ENCODE data around the gene B3GNT9. TPM values are rescaled to one million over a fixed set of nuclear protein-coding genes. Genes with fewer than 3 reads are reported as not detected.

B3GNT9 gene
- polyA plus RNA-seq, 3 donors from 2014 or later = 0.13 to 0.18 TPM; not detected in 1

- Mint-ChIP-seq H3K4me3 (peak overlapping the region; percentile 88 to 91 (median 89)), H3K27ac (peak overlapping the region; percentile 68 to 92 (median 80)), H3K27me3 (ENCODE audit: low read depth in 3 of 3) (peaks cover 10 to 18% (median 14%) of the 10 kb centered on the region in 3 donors), H3K9me3 (peaks cover 0 to 2% (median 0%) of the 10 kb centered on the region in 6 donors), H3K4me1 (peaks cover 38 to 43% of the 10 kb centered on the region in 2 donors), H3K36me3 (no peaks in the 10 kb centered on the region)
- DNase-seq = peak; percentile 47 to 51 (median 51)
These were observed 8.1 kb upstream of the B3GNT9 start for GRCh38 chr16:67158637-67159600.

DNA sequence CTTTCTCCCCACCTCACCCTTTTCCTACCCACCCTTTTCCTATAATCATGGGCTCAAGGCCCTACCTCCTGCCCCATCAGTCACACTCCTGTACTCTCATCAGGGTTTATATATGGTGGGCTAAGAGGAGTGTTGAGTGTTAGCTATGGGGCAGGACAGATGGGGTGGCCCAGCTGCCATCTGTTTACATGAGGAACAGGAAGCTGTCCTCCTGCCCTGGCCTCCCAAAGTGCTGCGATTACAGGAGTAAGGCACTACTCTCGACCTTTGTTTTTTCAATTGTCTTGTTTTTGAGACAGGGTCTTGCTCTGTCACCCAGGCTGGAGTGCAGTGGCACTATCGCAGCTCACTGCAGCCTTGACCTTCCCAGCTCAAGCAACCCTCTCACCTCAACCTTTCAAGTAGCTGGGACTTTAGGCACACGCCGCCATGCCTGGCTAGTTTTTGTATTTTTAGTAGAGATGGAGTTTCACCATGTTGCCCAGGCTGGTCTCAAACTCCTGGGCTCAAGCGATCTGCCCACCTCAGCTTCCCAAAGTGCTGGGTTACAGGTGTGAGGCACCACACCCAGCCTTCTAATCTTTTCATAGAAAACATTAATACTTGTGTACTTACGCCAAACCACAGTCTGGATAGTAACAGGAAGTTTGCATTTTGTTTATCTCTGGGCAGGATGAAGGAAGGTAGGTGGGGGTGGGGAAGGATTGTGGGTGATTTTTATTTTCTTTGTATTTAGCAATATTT is 7.3 kb upstream of the B3GNT9 start:
- Mint-ChIP-seq H3K27ac (peak overlapping the region; percentile 68 to 92 (median 78)), H3K36me3 (no peaks in the 10 kb centered on the region), H3K27me3 (ENCODE audit: low read depth in 3 of 3) (peaks cover 10 to 18% (median 14%) of the 10 kb centered on the region in 3 donors), H3K9me3 (peaks cover 0 to 2% (median 0%) of the 10 kb centered on the region in 6 donors), H3K4me1 (peaks cover 38 to 40% of the 10 kb centered on the region in 2 donors), H3K4me3 (peak overlapping the region; percentile 88 to 91 (median 89))
- no peak for DNase-seq

GRCh38 chr16:67157106-67157748 is 6.4 kb upstream of the B3GNT9 start:
- DNase-seq = no peak
- Mint-ChIP-seq H3K9me3 (peaks cover 0 to 2% (median 0%) of the 10 kb centered on the region in 6 donors), H3K4me3 (peak overlapping the region; percentile 31 to 53 (median 39)), H3K36me3 (no peaks in the 10 kb centered on the region), H3K27ac (peak overlapping the region in 2 of 6 donors; percentile 6 to 68), H3K27me3 (ENCODE audit: low read depth in 3 of 3) (peaks cover 10 to 11% (median 11%) of the 10 kb centered on the region in 3 donors), H3K4me1 (peaks cover 34 to 38% of the 10 kb centered on the region in 2 donors)

DNA sequence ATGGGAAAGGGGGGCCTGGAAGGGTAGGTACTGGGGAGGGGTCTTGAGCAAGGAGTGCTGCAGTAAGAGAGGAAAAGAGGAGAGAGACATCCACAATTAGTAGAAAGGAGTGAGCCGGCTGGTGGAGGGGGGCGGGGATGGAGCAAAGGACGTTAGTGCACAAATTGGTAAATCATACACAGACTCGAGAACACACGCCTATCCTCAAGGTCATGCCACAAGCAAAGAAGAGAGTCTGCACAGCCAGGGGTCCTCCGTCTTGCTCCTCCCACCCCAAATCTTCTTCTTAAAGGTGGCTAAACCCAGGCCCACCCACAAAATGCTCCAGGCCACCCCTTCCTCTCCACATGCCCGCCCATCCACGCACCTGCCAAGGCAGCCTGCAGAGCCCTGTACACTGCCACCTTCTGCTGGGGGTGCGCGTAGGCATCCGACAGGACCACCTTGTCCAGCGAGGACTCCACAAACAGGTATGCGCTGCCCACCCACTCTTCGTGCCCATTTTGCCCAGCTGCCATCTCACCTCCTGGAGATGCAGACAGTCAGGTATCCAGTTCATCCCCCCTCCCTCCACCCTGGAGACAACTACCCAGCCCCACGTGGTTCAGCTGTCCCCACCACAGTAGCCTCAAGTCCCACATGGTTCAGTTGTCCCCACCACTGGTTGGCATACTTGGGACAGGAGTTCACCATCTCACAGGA is 5.5 kb upstream of the B3GNT9 start:
- Mint-ChIP-seq H3K36me3 (no peaks in the 10 kb centered on the region), H3K4me1 (peaks cover 33 to 36% of the 10 kb centered on the region in 2 donors), H3K4me3 (no peak overlapping the region), H3K9me3 (peaks cover 0 to 2% (median 0%) of the 10 kb centered on the region in 6 donors), H3K27me3 (ENCODE audit: low read depth in 3 of 3) (peaks cover 10 to 13% (median 10%) of the 10 kb centered on the region in 3 donors), H3K27ac (no peak overlapping the region)
- DNase-seq = no peak

DNA sequence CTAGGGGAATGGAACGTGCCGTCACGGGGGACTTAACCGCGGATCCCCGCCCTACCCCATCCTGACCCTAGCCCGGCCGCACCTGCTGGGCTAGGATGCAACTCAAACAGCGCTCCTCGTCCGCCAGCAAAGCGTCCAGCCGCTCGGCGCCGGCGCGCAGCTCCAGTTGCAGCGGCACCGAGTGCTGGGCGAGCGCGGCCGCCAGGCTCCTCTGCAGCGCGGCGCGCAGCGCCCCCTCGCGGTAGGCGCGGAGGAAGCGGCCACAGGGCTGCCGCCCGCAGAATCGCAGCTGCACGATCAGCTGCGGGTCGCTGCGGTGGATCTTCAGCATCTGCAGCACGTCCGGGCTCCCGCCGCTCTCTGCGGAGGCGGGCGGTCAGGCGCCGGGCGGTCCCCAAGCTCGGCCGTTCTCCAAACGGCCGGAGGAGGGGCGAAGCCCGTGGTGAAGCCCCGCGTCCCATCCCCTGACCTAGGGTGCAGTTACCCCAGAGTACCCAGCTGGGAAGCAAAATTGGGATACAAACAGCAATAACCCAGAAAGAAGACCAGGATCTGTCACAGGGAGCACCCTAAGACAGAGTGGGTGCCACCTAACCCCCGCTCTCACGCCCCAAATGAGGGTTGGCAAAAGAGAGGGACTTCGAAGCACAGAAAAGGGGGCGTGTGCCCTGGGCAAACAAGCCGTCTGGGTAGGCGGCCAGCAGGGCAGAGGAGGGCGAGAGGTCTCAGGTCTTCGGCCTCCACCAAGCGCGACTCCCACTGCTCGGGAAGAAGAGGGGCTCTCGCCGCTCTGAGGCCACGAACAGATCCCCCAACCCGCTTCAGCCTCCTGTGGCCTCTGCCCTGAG is 4.7 kb upstream of the B3GNT9 start:
- H3K4me1 Mint-ChIP-seq = peaks cover 26 to 32% of the 10 kb centered on the region in 2 donors
- H3K27me3 Mint-ChIP-seq (ENCODE audit: low read depth in 3 of 3) = peaks cover 4 to 7% (median 5%) of the 10 kb centered on the region in 3 donors
- peak; percentile 70 to 78 (median 78) for DNase-seq
- H3K36me3 Mint-ChIP-seq = no peaks in the 10 kb centered on the region
- H3K4me3 Mint-ChIP-seq = peak overlapping the region; percentile 48 to 72 (median 59)
- H3K27ac Mint-ChIP-seq = no peak overlapping the region
- no peaks in the 10 kb centered on the region for H3K9me3 Mint-ChIP-seq

DNA sequence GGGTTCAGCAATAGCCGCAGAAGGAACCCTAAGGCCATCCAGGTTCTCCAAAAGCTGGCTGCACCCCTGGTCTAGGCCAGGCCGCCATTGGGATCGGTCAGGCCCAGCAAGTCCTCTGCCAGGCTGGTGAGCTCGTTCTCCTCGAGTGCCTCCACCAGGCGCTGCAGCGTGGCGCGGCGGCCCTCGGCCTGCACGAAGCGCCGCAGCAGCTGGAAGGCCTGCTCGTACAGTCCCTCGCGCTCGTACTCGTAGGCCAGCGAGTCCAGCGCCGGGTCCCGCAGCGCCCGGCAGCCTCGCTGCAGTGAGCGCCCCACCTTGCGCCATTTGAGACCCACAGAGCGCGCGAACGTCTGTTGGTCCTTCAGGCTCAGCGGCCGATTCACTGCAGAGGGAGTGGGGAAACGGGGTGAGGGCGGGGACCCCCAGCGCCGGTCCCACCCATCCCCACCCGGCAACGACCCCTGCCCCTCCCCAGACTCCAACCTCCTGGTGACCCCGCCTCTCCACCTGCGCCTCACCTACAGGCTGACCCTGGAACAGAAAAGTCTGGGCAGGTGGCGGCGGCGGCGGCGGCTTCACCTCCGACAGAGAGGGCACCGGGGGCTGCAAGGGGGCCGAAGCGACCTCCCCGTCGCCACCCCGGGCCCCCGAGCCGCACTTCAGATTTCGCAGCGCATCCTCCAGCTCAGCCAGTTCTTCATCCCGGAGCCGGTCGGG is 3.9 kb upstream of the B3GNT9 start:
- H3K27ac Mint-ChIP-seq = no peak overlapping the region
- H3K36me3 Mint-ChIP-seq = no peaks in the 10 kb centered on the region
- no peaks in the 10 kb centered on the region for H3K9me3 Mint-ChIP-seq
- DNase-seq = no peak
- peaks cover 20 to 27% of the 10 kb centered on the region in 2 donors for H3K4me1 Mint-ChIP-seq
- peak overlapping the region in 1 of 5 donors; percentile 72 for H3K4me3 Mint-ChIP-seq
- peaks cover 2 to 7% (median 2%) of the 10 kb centered on the region in 3 donors for H3K27me3 Mint-ChIP-seq (ENCODE audit: low read depth in 3 of 3)

DNA sequence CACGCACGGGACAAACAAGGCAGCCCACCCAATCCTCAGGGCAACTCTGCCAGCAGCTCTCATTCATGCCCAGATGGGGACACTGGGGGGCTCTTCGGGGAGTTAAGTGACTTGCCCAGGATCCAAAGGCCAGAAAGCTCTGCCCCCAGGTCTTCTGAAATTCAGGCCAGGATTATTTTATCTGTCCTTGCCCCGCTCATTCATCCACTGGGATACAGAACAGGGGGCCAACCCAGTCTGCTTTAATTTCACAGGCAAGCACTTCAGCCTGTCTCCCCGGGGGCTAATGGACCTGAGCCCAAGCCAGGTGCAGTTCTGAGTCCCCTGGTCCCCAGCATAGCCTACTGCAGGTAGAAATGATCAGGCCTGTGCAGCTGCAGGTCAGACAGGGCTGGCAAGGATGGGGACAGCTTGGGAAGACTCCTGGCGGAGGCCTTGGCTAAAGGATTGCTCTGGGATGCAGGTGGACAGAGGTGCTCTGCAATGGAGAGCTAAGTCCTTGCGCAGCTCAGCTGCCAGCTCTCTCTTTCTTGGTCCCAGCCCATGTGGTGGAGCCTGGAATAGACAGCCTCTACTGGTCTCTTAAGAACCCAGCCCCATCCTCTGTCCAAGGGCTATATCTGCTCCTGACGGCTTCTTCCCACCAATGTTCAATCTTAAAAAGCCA is 766 bp upstream of the B3GNT9 start:
- no peaks in the 10 kb centered on the region for H3K9me3 Mint-ChIP-seq
- peaks cover 1 to 12% (median 10%) of the 10 kb centered on the region in 3 donors for H3K27me3 Mint-ChIP-seq (ENCODE audit: low read depth in 3 of 3)
- DNase-seq = no peak
- peak overlapping the region; percentile 21 to 59 (median 42) for H3K4me3 Mint-ChIP-seq
- H3K36me3 Mint-ChIP-seq = peaks cover 9 to 17% (median 12%) of the 10 kb centered on the region in 3 donors
- no peak overlapping the region for H3K27ac Mint-ChIP-seq
- H3K4me1 Mint-ChIP-seq = peaks cover 0 to 12% of the 10 kb centered on the region in 2 donors

- H3K27me3 Mint-ChIP-seq (ENCODE audit: low read depth in 3 of 3) = peaks cover 1 to 12% (median 10%) of the 10 kb centered on the region in 3 donors
- DNase-seq = no peak
- H3K36me3 Mint-ChIP-seq = peaks cover 14 to 21% (median 16%) of the 10 kb centered on the region in 3 donors
- H3K4me3 Mint-ChIP-seq = no peak overlapping the region
- peaks cover 0 to 8% of the 10 kb centered on the region in 2 donors for H3K4me1 Mint-ChIP-seq
- no peak overlapping the region for H3K27ac Mint-ChIP-seq
- no peaks in the 10 kb centered on the region for H3K9me3 Mint-ChIP-seq
These were observed 558 bp downstream of the B3GNT9 start for GRCh38 chr16:67150047-67150832.

GRCh38 chr16:67149276-67150046 is 1.3 kb downstream of the B3GNT9 start:
- Mint-ChIP-seq H3K36me3 (peaks cover 16 to 29% (median 18%) of the 10 kb centered on the region in 3 donors), H3K4me1 (peaks cover 0 to 7% of the 10 kb centered on the region in 2 donors), H3K4me3 (peak overlapping the region in 1 of 5 donors; percentile 18), H3K9me3 (no peaks in the 10 kb centered on the region), H3K27ac (no peak overlapping the region), H3K27me3 (ENCODE audit: low read depth in 3 of 3) (peaks cover 1 to 12% (median 7%) of the 10 kb centered on the region in 3 donors)
- DNase-seq = no peak

GRCh38 chr16:67148656-67149275 is 2.0 kb downstream of the B3GNT9 start:
- no peak overlapping the region for H3K4me3 Mint-ChIP-seq
- H3K4me1 Mint-ChIP-seq = peaks cover 0 to 7% of the 10 kb centered on the region in 2 donors
- H3K36me3 Mint-ChIP-seq = peaks cover 16 to 34% (median 21%) of the 10 kb centered on the region in 3 donors
- no peaks in the 10 kb centered on the region for H3K9me3 Mint-ChIP-seq
- DNase-seq = no peak
- H3K27ac Mint-ChIP-seq = no peak overlapping the region
- H3K27me3 Mint-ChIP-seq (ENCODE audit: low read depth in 3 of 3) = peaks cover 1 to 12% (median 9%) of the 10 kb centered on the region in 3 donors

All from immature natural killer cell (primary cell).